HG03558 (cell line): ENCODE data around the gene CHRD.

Experiments used
- ATAC-seq: cut with Tn5 transposase; IDR thresholded peaks from one replicate; pipeline ENCODE4 v1.9.1; 2021; ENCODE audit warnings: moderate number of reproducible peaks; ENCODE audit not compliant: unreplicated experiment; ENCODE audit errors: extremely low read depth

The CHRD gene

GRCh38 chr3:184380185-184380626 is 352 bp downstream of the CHRD start:
- no peak for ATAC-seq

DNA sequence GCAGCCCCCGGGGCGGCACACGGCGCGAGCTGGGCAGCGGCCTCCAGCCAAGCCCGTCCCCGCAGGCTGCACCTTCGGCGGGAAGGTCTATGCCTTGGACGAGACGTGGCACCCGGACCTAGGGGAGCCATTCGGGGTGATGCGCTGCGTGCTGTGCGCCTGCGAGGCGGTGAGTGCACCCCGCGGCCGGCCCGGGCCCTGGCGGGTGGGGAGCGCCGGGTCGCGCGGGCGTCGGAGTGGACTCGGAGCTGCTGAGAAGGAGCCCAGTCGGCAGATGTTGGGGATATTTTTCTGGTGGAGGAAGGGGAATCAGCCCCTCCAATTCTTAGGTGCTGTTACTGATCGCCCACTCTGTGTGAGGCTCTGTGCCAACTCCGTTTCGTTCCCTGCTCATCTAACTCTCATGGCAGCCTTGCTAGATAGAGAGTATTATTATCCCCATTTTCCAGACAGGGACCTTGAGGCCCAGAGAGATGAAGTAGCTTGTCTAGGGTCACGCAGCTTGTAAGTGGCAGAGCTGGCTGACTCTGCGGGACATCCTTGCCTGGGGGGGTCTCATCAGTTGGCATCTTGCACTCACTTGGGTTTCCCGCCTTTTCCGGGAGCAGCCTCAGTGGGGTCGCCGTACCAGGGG is 890 bp downstream of the CHRD start:
- no peak for ATAC-seq

DNA sequence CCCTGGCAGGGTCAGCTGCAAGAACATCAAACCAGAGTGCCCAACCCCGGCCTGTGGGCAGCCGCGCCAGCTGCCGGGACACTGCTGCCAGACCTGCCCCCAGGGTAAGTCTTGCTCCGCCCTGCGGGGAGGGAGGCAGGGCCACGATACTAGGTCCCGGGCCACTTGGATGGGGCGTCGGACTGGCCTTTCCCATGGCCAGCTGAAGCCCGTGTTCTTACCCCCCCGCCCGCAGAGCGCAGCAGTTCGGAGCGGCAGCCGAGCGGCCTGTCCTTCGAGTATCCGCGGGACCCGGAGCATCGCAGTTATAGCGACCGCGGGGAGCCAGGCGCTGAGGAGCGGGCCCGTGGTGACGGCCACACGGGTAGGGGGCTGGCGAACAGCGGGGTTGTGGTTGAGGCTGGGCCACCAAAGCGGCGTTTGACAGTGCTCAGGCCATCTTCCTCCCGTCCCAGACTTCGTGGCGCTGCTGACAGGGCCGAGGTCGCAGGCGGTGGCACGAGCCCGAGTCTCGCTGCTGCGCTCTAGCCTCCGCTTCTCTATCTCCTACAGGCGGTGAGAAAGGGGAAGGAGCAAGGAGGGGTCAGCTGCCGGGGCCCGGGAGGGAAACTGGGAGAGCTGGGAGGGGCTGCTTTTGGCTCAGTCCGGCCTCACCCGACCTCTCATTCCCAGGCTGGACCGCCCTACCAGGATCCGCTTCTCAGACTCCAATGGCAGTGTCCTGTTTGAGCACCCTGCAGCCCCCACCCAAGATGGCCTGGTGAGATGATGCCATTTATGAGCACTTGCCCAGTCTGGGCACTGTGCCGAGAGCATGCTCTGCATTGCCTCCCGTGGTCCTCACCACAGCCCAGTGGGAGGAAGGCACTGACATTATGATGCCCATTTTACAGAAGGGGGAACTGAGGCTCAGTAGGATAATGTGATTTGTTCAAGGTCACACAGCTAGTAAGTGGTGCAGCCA is 1.7 kb downstream of the CHRD start:
- no peak for ATAC-seq

DNA sequence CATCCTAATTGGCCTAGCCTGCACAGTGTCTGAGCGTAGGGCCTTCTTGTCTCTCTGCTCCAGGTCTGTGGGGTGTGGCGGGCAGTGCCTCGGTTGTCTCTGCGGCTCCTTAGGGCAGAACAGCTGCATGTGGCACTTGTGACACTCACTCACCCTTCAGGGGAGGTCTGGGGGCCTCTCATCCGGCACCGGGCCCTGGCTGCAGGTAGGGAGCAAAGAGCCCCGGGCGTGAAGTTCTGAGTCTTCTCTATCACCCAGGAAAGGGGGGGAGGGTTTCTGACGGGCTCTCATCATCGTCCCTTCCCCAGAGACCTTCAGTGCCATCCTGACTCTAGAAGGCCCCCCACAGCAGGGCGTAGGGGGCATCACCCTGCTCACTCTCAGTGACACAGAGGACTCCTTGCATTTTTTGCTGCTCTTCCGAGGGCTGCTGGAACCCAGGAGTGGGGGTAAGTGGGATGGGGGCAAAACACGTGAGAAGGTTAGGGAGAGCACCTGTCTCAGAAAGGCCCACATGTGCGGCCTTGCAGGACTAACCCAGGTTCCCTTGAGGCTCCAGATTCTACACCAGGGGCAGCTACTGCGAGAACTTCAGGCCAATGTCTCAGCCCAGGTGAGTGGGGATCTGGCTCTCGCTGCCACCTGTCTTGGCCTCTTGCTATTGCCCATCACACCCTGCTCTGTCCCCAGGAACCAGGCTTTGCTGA is 2.6 kb downstream of the CHRD start:
- no peak for ATAC-seq

DNA sequence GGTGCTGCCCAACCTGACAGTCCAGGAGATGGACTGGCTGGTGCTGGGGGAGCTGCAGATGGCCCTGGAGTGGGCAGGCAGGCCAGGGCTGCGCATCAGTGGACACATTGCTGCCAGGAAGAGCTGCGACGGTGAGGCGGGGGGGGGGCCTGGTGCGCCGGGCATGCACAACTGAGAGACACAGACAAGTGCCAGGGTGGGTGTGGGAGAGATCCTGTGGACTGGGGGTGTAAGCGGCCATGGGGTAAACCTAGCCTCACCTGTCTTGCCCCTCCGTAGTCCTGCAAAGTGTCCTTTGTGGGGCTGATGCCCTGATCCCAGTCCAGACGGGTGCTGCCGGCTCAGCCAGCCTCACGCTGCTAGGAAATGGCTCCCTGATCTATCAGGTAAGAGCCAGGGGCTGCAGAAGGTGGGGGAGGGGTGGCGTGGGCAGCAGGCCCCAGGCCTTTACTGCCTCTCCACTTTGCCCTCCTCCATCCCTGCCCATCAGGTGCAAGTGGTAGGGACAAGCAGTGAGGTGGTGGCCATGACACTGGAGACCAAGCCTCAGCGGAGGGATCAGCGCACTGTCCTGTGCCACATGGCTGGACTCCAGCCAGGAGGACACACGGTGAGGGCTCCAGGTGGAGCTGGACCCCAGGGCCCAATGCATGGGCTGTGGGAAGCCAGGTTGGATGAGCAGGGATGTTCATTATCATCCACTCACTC is 3.3 kb downstream of the CHRD start:
- no peak for ATAC-seq

DNA sequence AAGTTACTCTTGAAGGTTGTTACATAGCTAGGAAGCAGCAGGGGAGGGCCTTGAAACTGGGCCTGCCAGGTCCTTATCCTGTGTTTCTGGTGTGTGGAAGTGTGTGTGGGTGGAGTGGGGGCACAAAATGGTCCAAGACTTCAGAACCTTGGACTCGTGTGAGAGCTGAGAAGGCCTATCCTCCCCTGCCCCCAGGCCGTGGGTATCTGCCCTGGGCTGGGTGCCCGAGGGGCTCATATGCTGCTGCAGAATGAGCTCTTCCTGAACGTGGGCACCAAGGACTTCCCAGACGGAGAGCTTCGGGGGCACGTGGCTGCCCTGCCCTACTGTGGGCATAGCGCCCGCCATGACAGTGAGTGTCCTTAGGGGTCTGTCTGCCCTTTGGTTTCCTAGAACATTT is 4.5 kb downstream of the CHRD start:
- ATAC-seq: no peak

DNA sequence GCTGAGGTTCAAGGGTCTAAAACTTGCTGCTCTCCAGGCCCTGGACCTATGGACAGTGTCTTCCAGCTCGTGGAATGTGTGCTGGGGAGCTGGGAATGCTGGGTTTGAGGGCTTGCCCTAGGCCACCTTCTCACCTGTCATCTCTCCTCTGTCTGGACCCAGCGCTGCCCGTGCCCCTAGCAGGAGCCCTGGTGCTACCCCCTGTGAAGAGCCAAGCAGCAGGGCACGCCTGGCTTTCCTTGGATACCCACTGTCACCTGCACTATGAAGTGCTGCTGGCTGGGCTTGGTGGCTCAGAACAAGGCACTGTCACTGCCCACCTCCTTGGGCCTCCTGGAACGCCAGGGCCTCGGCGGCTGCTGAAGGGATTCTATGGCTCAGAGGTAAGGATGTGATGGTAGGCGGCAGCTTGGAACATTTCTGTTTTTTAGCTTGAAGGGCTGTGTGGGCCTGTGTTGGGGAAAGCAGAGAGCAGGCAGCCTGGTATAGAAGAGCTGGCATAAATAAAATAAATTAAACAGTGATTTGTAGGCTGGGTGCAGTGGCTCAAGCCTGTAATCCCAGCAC is 5.1 kb downstream of the CHRD start:
- no peak for ATAC-seq

DNA sequence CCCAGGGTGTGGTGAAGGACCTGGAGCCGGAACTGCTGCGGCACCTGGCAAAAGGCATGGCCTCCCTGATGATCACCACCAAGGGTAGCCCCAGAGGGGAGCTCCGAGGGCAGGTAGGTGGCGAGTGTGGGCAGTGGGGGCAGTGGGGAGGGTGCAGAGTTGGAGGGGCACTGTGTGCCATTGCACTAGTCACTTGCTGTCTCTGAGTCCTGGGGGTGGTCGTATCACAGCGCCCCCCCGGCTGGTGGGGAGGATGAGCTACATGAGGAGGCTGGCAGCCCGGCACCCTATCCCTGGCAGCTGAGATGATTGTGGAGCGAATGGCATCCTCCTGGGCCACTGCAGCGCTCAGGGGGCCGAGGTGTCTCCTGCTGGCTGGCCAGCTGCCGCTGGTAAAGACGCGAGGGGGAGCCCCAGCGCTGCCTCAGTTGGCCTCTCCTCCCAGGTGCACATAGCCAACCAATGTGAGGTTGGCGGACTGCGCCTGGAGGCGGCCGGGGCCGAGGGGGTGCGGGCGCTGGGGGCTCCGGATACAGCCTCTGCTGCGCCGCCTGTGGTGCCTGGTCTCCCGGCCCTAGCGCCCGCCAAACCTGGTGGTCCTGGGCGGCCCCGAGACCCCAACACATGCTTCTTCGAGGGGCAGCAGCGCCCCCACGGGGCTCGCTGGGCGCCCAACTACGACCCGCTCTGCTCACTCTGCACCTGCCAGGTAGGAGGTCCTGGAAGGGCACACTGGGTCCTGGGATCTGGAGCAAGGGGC is 6.4 kb downstream of the CHRD start:
- no peak for ATAC-seq

GRCh38 chr3:184387174-184387714 is 7.4 kb downstream of the CHRD start:
- no peak for ATAC-seq

DNA sequence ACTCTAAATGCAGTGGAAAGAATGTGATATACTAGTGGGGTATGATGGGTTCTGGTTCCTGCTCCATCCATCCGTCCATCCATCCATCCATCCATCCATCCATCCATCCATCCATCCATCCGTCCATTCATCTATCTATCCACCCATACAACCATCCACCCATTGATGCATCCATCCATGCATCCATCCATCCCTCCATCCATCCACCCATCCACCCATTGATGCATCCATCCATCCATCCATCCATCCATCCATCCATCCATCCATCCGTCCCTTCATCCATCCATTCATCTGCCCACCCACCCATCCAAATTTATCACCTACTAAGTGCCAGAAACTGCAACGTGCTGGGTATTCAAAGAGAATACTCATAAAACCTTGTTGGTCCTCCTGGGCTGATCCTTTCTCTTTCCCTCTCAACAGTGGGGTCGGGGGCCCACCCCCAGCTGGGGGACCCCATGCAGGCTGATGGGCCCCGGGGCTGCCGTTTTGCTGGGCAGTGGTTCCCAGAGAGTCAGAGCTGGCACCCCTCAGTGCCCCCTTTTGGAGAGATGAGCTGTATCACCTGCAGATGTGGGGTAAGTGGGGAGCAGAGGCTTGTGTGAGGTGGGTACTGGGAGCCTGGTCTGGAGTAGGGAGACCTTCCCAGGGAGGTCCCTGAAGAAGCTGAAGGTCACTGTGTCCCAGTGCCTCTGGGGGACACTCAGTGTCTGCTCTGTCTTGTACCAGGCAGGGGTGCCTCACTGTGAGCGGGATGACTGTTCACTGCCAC is 8.5 kb downstream of the CHRD start:
- no peak for ATAC-seq

- ATAC-seq: no peak
Observed at GRCh38 chr3:184388936-184389230, 9.0 kb downstream of the CHRD start.

DNA sequence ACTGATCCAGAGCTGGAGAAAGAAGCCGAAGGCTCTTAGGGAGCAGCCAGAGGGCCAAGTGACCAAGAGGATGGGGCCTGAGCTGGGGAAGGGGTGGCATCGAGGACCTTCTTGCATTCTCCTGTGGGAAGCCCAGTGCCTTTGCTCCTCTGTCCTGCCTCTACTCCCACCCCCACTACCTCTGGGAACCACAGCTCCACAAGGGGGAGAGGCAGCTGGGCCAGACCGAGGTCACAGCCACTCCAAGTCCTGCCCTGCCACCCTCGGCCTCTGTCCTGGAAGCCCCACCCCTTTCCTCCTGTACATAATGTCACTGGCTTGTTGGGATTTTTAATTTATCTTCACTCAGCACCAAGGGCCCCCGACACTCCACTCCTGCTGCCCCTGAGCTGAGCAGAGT is 9.5 kb downstream of the CHRD start:
- ATAC-seq: no peak

- ATAC-seq: no peak
Observed at GRCh38 chr3:184389935-184390528, 10.2 kb downstream of the CHRD start.

- no peak for ATAC-seq
Observed at GRCh38 chr3:184391266-184391665, 11.4 kb downstream of the CHRD start.

DNA sequence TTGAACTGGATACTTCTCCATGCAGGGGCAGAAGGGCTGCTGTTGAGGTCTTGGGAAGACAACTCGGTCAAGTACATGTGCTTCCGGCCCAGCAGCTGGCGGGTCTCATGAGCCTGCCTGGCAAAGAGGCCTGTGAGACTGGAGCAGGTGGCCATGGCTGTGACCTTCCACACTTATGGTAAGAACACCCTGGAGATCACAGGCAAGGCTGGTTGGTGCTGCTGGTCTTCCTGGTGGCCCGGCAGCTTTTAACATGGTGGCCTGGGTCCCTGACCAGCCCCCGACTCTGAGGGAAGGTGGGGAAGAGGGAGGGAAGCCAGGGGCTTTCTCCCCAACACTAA is 15.4 kb downstream of the CHRD start:
- no peak for ATAC-seq

- ATAC-seq: no peak
Observed at GRCh38 chr3:184399410-184399809, 19.6 kb downstream of the CHRD start.

DNA sequence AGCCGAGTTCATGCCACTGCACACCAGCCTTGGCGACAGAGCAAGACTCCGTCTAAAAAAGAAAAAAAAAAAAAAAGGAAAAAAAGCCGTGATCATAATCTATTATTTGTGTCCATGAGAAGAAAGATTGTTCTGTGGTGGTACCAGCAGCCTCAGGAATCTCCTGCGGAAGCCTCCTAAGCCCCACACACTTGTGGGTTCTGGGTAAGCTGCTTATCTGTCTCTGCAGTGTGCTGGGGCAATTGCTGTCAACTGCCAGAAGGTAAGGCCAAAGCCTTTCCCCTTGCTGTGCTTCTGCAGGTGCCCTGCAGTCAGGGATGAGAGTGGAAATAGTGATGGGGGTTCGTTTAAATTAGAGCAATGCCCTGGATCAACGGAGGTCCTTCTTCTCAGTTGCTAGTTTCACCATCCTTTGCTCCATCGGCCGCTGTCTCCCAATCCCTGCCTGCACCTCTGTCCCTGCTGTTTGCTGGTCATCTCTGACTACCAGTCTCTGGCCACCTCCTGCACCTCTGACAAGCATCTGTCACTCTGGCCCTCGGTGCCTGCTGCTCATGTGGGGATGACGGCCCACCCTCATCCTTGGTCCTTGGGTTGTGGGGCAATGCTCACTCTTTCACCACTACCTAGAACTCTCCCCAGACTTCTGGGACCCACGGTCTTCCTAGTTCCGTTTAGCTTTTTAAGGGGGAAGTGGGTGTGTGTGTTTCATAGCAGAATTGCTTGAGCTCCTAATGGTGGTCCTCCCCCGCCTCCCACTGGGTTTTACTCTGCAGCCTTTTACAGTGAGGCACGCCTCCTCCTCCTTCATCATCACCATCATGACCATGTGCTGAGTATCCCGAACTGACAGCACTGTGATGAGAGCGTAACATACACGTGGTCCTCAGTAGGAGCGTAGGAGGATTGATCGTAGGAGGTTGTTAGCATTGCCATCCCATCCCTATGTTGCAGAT is 25.5 kb downstream of the CHRD start:
- ATAC-seq: no peak
